Loucy (cell line): ENCODE results near the gene R3HDM1.

Experiments used
- EZH2phosphoT487 ChIP-seq: fragments of 200-600 bp; IDR thresholded peaks from 2 replicates; pipeline ENCODE4 v1.6.1; 2018; ENCODE audit warnings: antibody characterized with exemption, mild to moderate bottlenecking, moderate library complexity, borderline replicate concordance
- TF ChIP-seq, protein P1 (sequence below): fragments of 200-600 bp; sonication (generic); conservative IDR thresholded peaks from 2 replicates; pipeline ENCODE4 v1.5.1; 2014; ENCODE audit warnings: mild to moderate bottlenecking, antibody characterized with exemption, low read length

DNA sequence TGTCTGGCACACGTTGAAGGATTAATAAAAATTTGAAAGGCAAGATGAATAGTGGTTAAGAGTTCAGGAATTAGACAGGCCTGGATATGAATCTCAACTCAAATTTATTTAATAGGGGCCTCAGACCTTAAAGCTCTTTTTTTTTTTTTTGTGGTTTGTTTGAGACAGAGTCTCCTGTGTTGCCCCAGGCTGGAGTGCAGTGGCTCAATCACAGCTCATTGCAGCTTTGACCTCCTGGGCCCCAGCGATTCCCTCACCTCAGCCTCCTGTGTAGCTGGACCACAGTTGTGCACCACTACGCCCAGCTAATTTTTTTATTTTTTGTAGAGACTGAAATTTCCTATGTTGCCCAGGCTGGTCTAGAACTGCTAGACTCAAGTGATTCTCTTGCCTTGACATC lies 3.3 kb upstream of the R3HDM1 start:
- TF ChIP-seq, protein P1, sequence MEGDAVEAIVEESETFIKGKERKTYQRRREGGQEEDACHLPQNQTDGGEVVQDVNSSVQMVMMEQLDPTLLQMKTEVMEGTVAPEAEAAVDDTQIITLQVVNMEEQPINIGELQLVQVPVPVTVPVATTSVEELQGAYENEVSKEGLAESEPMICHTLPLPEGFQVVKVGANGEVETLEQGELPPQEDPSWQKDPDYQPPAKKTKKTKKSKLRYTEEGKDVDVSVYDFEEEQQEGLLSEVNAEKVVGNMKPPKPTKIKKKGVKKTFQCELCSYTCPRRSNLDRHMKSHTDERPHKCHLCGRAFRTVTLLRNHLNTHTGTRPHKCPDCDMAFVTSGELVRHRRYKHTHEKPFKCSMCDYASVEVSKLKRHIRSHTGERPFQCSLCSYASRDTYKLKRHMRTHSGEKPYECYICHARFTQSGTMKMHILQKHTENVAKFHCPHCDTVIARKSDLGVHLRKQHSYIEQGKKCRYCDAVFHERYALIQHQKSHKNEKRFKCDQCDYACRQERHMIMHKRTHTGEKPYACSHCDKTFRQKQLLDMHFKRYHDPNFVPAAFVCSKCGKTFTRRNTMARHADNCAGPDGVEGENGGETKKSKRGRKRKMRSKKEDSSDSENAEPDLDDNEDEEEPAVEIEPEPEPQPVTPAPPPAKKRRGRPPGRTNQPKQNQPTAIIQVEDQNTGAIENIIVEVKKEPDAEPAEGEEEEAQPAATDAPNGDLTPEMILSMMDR = no peak
- TF ChIP-seq EZH2phosphoT487 = no peak
